ENCODE data around the gene GNLY. TPM values are rescaled to one million over a fixed set of nuclear protein-coding genes. Genes with fewer than 3 reads are reported as not detected.

Gene GNLY
- total RNA-seq, 5 donors from 2014 or later (not counting 1 experiment from before 2014, with no cell fraction given), result 17.3 to 377 (median 82.9) TPM

- Mint-ChIP-seq H3K27me3 (no peaks in the 10 kb centered on the region), H3K9me3 (no peaks in the 10 kb centered on the region), H3K4me1 (peaks cover 0 to 3% (median 0%) of the 10 kb centered on the region in 3 donors), H3K36me3 (peaks cover 6% of the 10 kb centered on the region), H3K27ac (no peak overlapping the region), H3K4me3 (no peak overlapping the region)
- Histone ChIP-seq H3K27ac (ENCODE audit: low read length) (no peak overlapping the region), H3K4me3 (ENCODE audit: control insufficient read depth in 1 of 2, extremely low read depth in 1 of 2, low read length in 1 of 2) (no peak overlapping the region), H3K36me3 (ENCODE audit: control insufficient read depth in 2 of 2, extremely low read depth in 1 of 2, insufficient read depth in 1 of 2, low read length in 1 of 2) (peaks cover 4 to 6% of the 10 kb centered on the region in 2 donors), H3K4me1 (ENCODE audit: control insufficient read depth in 1 of 2, extremely low read depth in 1 of 2, insufficient read depth in 2 of 2, low read length in 2 of 2) (peaks cover 0 to 3% of the 10 kb centered on the region in 2 experiments), H3K9me3 (no peaks in the 10 kb centered on the region), H3K27me3 (replicated peaks in 1 of 2; ENCODE audit: control insufficient read depth in 2 of 2, extremely low read depth in 1 of 2, insufficient read depth in 2 of 2, low read length in 1 of 2) (peaks cover 0 to 17% of the 10 kb centered on the region in 2 experiments)
- ChIA-PET POLR2A (no interaction called here), CTCF (no interaction called here)
- ATAC-seq (replicated peaks in 1 of 4) (no peak), DNase-seq (no peak)
- WGBS (ENCODE audit: insufficient coverage), result 91% methylated on average over 10 of the region's 10 CpGs
Measured at GRCh38 chr2:85662899-85663593, 31.1 kb upstream of the GNLY start.

- WGBS (ENCODE audit: insufficient coverage), result 94% methylated on average over 23 of the region's 23 CpGs
- Histone ChIP-seq H3K27me3 (replicated peaks in 1 of 2; ENCODE audit: control insufficient read depth in 2 of 2, extremely low read depth in 1 of 2, insufficient read depth in 2 of 2, low read length in 1 of 2) (peaks cover 0 to 24% of the 10 kb centered on the region in 2 experiments), H3K36me3 (ENCODE audit: control insufficient read depth in 2 of 2, extremely low read depth in 1 of 2, insufficient read depth in 1 of 2, low read length in 1 of 2) (peaks cover 1 to 6% of the 10 kb centered on the region in 2 donors), H3K4me1 (ENCODE audit: control insufficient read depth in 1 of 2, extremely low read depth in 1 of 2, insufficient read depth in 2 of 2, low read length in 2 of 2) (peaks cover 0 to 3% of the 10 kb centered on the region in 2 experiments), H3K27ac (ENCODE audit: low read length) (no peak overlapping the region), H3K9me3 (no peaks in the 10 kb centered on the region), H3K4me3 (ENCODE audit: control insufficient read depth in 1 of 2, extremely low read depth in 1 of 2, low read length in 1 of 2) (no peak overlapping the region)
- Mint-ChIP-seq H3K36me3 (peaks cover 3% of the 10 kb centered on the region), H3K4me1 (peaks cover 0 to 3% (median 0%) of the 10 kb centered on the region in 3 donors), H3K27me3 (peaks cover 0 to 2% of the 10 kb centered on the region in 2 donors), H3K4me3 (no peak overlapping the region), H3K9me3 (no peaks in the 10 kb centered on the region), H3K27ac (no peak overlapping the region)
- CTCF ChIA-PET, result no interaction called here
- POLR2A ChIA-PET, result no interaction called here
- ATAC-seq (replicated peaks in 1 of 4), result no peak
- DNase-seq, result no peak
Measured at GRCh38 chr2:85663594-85664565, 30.3 kb upstream of the GNLY start.

- Histone ChIP-seq H3K27ac (ENCODE audit: low read length) (no peak overlapping the region), H3K9me3 (no peaks in the 10 kb centered on the region), H3K36me3 (ENCODE audit: control insufficient read depth in 2 of 2, extremely low read depth in 1 of 2, insufficient read depth in 1 of 2, low read length in 1 of 2) (no peaks in the 10 kb centered on the region), H3K27me3 (replicated peaks in 1 of 2; ENCODE audit: control insufficient read depth in 2 of 2, extremely low read depth in 1 of 2, insufficient read depth in 2 of 2, low read length in 1 of 2) (peaks cover 0 to 24% of the 10 kb centered on the region in 2 experiments), H3K4me1 (ENCODE audit: control insufficient read depth in 1 of 2, extremely low read depth in 1 of 2, insufficient read depth in 2 of 2, low read length in 2 of 2) (no peaks in the 10 kb centered on the region), H3K4me3 (ENCODE audit: control insufficient read depth in 1 of 2, extremely low read depth in 1 of 2, low read length in 1 of 2) (no peak overlapping the region)
- WGBS (ENCODE audit: insufficient coverage), result 76% methylated on average over 5 of the region's 11 CpGs
- Mint-ChIP-seq H3K36me3 (no peaks in the 10 kb centered on the region), H3K9me3 (no peaks in the 10 kb centered on the region), H3K27ac (no peak overlapping the region), H3K4me1 (no peaks in the 10 kb centered on the region), H3K4me3 (no peak overlapping the region), H3K27me3 (peaks cover 0 to 2% of the 10 kb centered on the region in 2 donors)
- ATAC-seq (replicated peaks in 1 of 4), result no peak
- ChIA-PET POLR2A (no interaction called here), CTCF (no interaction called here)
- DNase-seq, result no peak
Measured at GRCh38 chr2:85665264-85665937, 28.8 kb upstream of the GNLY start.

DNA sequence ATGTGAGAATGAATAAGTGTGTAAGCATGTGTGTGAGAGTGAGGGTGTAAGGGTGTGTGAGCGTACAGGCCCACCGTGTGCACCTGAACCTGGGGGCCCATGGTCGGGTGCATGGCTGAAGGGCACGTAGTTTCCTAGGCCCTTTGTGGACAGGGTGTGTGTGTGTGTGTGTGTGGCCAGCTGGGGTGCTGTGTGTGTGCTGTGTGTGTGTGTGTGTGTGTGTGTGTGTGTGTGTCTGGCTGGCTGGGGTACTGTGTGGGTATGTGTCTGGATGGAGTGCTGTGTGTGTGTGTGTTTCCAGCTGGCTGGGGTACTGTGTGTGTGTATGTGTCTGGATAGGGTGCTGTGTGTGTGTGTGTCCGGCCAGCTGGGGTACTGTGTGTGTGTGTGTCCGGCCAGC, 28.1 kb upstream of the GNLY start:
- WGBS (ENCODE audit: insufficient coverage), result 86% methylated on average over 6 of the region's 6 CpGs

DNA sequence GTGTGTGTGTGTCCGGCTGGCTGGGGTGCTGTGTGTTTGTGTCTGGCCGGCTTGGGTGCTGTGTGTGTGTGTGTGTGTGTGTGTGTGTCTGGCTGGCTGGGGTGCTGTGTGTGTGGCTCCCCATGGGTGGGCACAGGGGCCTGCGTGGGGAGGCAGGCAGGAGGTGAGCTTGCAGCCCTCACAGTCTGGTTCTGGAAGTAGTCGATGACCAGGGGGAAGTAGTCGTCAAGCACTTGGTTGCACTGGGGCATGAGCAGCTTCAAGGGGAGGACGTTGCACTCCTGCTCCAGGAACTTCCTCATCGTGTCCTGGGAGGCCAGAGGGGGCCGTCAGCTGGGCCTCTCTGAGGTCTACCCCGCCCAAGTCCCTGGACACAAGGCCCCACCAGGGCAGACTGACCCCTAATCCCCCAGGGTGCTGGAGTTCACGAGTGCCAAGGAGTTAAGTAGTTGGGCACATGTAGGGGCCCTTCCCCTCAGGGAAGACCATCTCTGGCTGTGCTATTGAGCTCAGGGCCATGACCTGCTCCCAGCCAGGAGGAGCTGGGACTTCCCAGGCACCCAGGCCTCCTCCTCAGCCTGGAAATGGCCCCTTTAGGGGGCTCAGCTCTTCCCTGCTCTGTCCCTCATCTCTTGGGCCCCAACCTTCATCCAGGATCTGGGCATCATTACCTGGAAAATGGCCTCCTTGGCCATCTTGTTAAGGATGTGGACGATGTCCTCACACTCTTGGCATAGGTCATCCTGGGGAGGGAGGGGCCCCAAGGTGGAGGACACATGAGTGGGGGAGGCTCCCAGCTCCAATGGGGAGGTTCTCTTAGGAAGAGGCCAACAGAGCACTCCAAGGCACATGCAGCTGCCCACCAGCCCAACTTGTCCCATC, 27.5 kb upstream of the GNLY start:
- 77% methylated on average over 9 of the region's 11 CpGs for WGBS (ENCODE audit: insufficient coverage)
- Mint-ChIP-seq H3K9me3 (no peaks in the 10 kb centered on the region), H3K4me1 (no peaks in the 10 kb centered on the region), H3K27me3 (peaks cover 0 to 2% of the 10 kb centered on the region in 2 donors), H3K4me3 (no peak overlapping the region), H3K27ac (no peak overlapping the region), H3K36me3 (no peaks in the 10 kb centered on the region)
- H3K27me3 ChIP-seq (replicated peaks in 1 of 2; ENCODE audit: control insufficient read depth in 2 of 2, extremely low read depth in 1 of 2, insufficient read depth in 2 of 2, low read length in 1 of 2), result peaks cover 0 to 24% of the 10 kb centered on the region in 2 experiments
- DNase-seq (no peak), ATAC-seq (replicated peaks in 1 of 4) (no peak)
- CTCF ChIA-PET, result no interaction called here
- no peaks in the 10 kb centered on the region for H3K9me3 ChIP-seq
- POLR2A ChIA-PET, result no interaction called here
- H3K36me3 ChIP-seq (ENCODE audit: control insufficient read depth in 2 of 2, extremely low read depth in 1 of 2, insufficient read depth in 1 of 2, low read length in 1 of 2), result no peaks in the 10 kb centered on the region
- no peak overlapping the region for H3K4me3 ChIP-seq (ENCODE audit: control insufficient read depth in 1 of 2, extremely low read depth in 1 of 2, low read length in 1 of 2)
- H3K27ac ChIP-seq (ENCODE audit: low read length), result no peak overlapping the region
- no peaks in the 10 kb centered on the region for H3K4me1 ChIP-seq (ENCODE audit: control insufficient read depth in 1 of 2, extremely low read depth in 1 of 2, insufficient read depth in 2 of 2, low read length in 2 of 2)

More for the DNA sequence above, 28.1 kb upstream of the GNLY start:
- H3K9me3 ChIP-seq, result no peaks in the 10 kb centered on the region
- ChIA-PET CTCF (no interaction called here), POLR2A (no interaction called here)
- DNase-seq (no peak), ATAC-seq (replicated peaks in 1 of 4) (no peak)
- no peaks in the 10 kb centered on the region for H3K36me3 ChIP-seq (ENCODE audit: control insufficient read depth in 2 of 2, extremely low read depth in 1 of 2, insufficient read depth in 1 of 2, low read length in 1 of 2)
- H3K9me3 Mint-ChIP-seq, result no peaks in the 10 kb centered on the region
- H3K4me3 ChIP-seq (ENCODE audit: control insufficient read depth in 1 of 2, extremely low read depth in 1 of 2, low read length in 1 of 2), result no peak overlapping the region
- no peaks in the 10 kb centered on the region for H3K4me1 ChIP-seq (ENCODE audit: control insufficient read depth in 1 of 2, extremely low read depth in 1 of 2, insufficient read depth in 2 of 2, low read length in 2 of 2)
- H3K27me3 ChIP-seq (replicated peaks in 1 of 2; ENCODE audit: control insufficient read depth in 2 of 2, extremely low read depth in 1 of 2, insufficient read depth in 2 of 2, low read length in 1 of 2), result peaks cover 0 to 24% of the 10 kb centered on the region in 2 experiments
- H3K27me3 Mint-ChIP-seq, result peaks cover 0 to 2% of the 10 kb centered on the region in 2 donors
- no peak overlapping the region for H3K27ac ChIP-seq (ENCODE audit: low read length)
- H3K27ac Mint-ChIP-seq, result no peak overlapping the region
- H3K4me1 Mint-ChIP-seq, result no peaks in the 10 kb centered on the region
- H3K36me3 Mint-ChIP-seq, result no peaks in the 10 kb centered on the region
- H3K4me3 Mint-ChIP-seq, result no peak overlapping the region
